ENCODE measurements around the gene SPNS2.

Gene SPNS2

DNA sequence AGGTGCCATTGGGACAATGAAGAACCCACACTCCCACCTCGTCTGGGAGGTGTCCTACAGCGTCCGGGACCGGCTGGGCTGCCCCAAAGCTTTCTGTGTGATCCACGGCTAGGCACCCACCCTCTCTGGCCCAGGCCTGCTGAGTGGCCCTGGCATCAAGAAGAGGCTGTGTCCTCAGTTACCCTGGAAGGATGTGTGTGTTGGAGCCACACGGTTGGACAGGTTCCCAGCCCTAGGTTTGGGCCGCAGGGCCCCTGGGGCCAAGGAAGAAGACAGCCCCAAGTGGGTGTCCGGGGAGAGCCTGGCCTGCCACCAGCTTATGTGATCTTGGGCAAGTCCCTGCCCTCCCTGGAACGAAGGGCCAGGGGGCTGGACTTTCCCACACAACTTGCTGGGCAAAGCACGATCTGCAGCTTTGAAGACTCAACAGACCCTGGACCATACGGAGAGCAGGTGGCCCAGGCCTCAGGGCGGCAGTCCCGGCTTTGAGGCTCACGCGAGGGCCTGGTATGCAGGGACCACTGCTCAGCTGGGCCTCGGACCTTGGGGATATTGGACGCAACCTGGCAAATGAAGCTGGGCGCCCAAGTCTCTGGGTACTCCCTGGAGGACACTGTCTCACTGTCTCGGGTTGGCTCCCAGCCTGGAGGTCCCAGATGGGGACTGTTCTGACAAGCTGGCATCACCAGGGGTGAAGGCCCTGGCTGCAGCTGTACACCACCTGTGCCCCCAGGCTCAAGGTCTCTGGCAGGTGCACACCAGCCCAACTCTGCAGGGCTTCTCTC is 39.0 kb downstream of the SPNS2 start:
- no peak for DNase-seq (ENCODE audit: low read depth)

DNA sequence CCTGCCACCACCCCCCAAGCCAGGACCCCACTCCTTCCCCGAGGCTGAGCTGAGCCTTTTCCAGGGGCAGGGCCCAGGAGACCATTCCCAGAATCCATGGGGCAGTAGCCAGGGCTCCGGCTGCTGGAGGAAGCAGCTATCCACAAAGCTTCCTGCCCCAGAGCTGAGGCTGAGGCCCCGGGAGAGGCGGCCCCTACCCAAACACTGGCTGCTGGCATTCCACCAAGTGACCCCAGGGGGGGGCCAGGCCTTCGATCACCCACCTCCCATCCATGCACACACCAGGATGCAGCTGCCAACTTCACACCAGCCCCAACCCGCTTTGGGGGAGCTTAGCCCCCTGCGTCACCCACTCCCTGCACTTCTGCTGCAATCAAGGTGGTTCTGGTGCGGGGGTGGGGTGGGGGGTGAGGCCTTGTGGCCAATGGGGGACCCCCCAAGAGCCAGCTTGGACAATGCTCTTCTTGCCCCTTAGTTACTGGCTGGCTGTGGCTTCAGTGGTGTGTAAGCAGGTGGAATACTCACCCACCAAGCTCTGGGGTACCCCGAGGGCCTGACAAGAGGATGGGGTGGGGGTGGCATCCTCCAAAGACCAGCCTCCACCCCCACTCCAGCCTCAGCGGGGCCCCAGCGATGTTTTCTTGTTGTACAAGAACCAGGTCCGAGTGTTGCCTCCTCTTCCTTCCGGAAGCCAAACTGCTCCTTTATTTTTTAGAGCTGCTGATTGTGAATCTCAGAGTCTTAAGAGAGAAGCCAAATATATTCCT is 39.7 kb downstream of the SPNS2 start:
- DNase-seq (ENCODE audit: low read depth) = no peak

DNA sequence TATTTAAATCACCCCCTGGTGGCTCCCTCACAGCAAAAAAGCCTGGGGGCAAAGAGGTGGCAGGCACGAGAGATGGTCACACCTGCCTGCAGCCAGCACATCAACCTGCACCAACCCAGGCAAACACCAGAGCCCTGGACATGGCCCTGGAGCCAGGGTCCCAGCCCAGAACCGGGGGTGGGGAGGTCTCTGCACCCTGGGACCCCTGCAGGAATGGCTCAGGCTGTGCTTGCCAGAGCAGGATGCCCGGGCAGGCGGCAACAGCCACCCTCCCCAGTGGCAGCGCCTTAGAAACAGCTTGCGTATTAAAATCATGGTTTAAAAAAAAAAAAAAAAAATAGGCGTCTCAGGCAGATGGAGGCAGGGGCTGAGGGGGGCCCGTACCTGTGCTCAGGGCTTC is 40.3 kb downstream of the SPNS2 start:
- no peak for DNase-seq (ENCODE audit: low read depth)

DNA sequence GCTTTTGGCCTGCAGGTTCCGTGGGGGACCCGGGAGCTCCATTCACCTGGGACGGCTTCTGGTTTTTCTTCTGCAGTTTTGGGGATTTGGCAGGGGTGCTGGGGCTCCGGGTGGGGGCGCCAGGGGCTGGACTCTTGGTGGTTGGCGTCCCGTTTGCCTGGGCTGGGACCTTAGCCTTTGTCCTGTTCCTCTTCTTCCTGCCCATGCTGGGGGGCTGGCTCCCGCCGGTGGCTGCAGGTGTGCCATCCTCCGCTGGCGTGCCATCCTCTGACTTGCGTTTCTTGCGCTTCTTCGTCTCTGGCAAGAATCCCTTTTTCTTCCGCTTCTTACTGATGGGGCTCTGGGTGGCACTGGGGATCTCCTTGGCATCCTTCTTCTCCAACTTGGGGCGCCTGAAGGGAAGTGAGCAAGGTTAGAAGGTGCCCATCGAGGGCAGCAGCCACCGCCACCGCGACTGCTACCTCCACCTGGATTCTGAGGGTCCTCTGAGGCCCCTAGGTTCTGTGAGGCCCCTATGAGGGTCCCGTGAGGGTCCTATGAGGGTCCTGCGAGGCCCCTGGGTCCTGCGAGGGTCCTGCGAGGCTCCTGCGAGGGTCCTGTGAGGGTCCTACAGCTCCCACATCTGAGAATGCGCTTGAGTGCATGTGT is 41.0 kb downstream of the SPNS2 start:
- DNase-seq (ENCODE audit: low read depth) = no peak

DNA sequence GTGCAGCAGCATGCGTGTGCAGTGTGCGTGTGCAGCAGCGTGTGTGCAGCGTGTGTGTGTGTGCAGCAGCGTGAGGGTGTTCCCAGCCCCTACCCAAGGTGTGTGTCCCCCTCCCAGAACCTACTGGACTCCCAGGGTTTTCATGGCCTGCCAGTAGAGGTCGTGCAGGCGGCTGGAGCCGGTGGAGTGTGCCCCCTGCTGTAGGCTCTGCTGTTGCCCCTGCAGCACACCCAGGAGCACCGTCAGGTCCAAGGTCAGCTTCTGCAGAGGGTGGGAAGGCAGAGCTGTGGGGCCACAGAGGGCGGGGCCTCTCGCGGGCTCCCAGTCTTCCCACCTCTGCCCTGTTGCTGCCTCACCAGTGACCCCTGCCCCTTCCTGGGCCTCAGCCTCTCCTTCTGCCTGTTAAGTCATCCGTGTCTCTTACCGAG is 41.6 kb downstream of the SPNS2 start:
- no peak for DNase-seq (ENCODE audit: low read depth)

DNA sequence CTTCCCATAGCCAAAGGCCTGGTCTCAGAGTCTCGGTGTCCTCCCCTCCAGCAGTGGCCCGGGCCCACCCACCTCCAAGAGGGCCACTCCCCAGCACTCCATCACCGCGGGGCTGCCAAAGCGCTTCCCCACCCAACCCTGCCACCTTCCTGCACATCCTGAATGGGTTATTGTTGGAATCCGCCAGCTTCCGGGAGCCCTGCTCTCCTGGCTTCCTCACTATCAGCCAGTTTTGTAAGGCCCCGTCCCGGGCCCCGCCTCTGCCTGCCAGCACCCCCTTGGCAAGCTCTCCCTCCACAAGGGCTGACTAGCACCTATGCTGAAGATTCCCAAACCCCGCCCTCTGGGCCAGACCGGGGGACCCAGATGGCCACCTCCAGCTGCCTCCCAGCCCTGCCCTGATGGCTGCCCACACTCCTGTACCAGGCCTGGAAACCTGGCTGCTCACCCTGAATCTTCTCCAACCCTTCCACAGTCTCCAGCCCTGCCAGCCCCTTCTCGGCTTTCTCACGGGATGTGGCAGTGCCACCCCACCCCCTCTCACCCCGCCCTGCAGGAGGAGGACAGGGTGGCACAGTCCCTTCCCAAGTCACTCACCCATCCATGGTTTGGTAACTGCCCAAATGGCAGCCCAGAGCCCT is 42.1 kb downstream of the SPNS2 start:
- no peak for DNase-seq (ENCODE audit: low read depth)

DNA sequence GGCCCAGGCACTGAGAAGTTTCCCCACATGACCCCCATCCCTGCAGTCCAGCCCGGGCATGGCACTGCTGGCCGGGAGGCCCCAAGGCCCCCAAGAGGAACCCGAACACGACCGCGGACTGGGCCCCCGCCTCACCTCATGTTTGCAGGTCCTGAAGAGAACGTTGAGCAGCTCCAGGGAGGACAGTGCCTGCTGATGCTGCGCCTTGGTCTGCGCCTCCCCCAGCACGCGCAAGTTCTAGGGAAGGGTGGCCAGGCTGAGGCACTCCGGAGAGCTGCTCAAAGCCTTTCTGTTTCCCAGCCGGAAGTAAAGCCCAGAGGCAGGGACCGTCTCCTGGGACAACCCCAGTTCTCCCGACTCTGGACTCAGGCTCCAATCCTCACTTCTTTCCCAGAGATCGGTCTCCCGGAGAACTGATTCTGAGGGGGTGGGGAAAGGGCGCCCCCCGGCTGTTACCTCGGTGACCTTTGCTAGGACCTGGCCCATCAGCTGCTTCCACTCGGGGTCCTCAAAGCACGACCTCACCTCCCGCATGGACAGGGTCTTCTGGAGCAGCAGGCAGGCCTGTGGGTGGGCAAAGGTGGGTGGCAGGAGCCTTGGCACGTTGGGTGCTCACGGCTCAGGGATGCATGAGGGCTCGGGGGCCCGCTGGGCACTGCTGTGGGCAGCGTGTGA is 42.8 kb downstream of the SPNS2 start:
- DNase-seq (ENCODE audit: low read depth) = no peak

DNA sequence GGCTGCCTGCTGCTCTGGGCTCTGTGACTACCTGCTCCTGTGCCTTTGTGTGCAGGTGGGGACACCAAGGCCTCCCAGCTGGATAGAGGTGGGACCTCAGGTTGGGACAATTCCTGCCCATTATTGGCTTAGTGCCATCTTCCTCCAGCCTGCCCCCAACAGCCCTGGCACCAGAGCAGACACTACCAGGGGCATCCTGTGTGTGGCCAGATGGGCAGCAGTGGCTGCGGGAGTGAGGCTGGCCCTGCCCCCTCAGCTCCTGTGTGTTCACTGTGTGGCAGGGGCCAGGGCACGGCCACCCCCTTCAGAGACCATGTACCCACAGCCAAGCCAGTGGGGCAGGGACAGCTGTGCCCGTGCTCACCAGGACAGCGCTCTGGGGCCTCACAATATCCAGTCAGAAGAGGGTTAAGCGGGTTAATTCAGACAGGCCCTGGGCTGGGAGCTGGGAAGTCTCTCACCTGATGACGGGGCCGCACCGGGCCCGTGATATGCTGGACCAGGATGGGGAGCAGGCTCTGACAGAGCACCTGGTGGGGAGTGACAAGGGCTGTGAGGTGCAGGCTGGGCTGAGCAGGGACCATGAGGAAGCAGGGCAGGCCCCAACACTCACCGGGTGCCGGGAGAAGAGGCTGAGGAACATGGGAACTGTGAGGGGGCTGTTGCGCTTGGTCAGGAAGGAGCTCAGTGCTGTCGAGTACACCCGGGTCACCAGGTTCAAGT is 43.5 kb downstream of the SPNS2 start:
- DNase-seq (ENCODE audit: low read depth) = no peak

DNA sequence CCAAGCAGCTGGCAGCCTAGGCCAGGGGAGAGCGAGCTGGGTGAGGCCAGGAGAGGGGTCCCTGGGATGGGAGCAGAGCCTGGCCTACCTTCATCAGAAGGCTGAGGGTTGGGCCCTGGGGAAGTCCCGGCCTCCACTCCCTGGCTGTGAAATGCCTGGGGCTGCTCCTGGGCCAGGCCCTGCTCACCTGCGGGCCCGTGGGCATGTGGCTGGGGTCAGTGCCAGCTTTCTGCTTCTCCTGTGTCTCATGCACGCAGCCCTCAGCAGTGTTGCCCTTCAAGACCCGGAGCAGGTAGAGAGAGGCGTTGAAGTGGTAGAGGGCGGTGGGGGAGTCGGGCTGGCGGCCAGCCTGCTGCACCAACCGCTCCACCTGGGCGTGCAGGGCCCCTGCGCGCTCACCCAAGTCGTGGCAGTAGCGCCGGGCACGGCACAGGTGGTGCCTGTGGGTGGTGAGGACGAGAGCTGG is 44.1 kb downstream of the SPNS2 start:
- DNase-seq (ENCODE audit: low read depth) = no peak

DNA sequence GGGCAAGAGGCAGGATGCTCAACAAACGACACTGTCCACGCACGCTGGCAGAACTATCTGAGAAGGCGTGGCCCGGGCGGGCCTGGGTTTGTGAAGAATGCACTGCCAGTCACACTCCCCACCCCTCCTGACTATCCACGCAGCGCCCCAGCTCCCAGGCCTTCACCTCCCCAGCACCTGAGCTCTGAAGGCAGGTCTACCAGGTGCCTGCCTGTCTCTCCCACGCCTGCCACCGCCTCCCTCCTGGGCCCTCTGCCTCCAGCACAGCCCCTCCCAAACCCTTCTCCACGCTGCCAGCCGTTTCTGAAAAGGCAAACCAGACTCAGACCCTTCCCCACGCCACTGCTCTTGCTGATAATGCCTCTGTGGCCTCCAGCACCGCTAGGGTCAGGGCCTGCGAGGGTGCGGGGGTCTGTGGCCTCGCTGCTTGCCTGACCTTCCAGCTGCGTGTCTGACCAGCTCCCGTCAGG is 44.9 kb downstream of the SPNS2 start:
- DNase-seq (ENCODE audit: low read depth) = no peak

DNA sequence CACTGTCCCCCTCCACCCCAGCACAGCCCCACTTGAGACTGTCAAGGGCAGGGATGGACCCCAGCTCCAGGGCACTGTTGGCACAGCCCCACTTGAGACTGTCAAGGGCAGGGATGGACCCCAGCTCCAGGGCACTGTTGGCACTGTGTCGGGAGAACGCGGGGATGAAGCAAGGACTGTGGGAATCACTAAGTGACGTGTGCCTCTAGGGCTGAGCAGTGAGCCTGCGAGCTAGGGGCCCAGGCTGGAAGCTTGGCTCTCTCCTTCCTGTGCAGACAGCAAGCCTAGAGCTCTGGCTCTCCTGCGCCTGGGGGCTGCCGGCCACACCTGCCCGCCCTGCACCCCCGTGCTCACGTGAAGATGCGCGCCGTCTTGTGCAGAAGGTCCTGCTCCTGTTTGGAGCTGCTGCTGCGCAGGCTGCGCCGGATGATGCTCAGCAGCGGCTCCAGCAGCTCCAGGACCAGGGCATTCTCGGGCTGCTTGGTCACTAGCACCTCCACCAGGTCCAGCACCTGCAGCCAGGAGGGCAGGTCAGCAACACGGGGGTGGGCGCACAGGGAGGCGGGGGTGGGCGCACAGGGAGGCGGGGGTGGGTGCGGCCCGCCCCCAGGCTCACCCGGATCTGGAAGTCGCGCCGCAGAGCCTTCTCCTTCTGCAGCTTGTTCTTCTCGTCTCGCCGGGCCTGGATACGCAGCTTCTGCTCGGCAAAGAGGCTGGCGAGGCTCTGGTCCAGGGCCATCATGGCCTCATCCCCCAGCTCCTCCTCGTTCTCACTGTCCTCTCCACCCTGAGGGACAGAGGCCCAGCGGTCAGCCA is 45.7 kb downstream of the SPNS2 start:
- no peak for DNase-seq (ENCODE audit: low read depth)

DNA sequence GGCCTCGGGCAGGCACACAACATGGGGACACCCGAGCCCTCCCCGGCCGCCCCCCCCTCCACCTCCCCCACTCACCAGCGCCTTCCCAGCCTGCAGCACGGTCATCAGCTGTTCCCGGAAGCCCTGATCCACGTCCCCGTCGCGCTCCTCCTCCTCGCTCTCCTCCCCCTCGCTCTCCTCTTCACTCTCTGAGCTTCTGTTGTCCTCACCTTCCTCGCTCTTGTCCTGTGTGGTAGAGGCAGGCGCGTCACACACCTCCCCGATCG is 46.2 kb downstream of the SPNS2 start:
- no peak for DNase-seq (ENCODE audit: low read depth)

DNA sequence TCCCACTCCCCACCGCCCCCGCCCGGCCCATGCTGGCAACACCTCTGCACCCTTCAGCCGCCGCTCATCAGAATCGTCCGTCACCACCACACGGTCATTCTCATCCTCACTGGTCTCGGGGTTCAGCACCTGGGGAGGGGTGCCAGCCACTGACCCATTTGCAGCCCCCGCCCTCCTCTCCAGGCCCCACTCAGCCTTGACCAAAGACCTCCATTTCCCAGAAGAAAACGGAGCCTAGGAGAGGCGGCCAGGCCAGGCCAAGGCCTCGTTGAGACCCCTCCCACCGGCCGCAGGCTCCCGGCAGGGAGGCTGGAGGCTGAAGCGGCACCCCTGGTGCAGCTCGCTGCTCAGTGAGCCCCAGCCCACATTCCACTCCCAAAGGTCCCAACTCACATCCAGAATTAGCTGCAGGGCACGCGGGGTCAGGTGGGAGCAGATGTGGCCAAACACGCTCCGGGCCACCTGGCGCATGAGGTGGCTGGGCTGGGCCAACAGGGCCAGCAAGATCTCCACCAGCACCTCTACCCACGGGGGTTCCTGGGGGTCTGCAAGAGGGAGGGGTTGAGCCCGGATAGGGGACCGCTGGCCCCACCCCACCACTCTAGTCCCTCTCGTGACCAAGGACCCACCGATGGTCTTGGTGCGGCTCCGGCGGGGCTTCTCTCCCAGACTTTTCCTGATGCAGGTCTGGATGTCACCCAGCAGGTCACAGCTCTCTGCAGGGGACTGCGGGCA is 46.7 kb downstream of the SPNS2 start:
- DNase-seq (ENCODE audit: low read depth) = no peak

DNA sequence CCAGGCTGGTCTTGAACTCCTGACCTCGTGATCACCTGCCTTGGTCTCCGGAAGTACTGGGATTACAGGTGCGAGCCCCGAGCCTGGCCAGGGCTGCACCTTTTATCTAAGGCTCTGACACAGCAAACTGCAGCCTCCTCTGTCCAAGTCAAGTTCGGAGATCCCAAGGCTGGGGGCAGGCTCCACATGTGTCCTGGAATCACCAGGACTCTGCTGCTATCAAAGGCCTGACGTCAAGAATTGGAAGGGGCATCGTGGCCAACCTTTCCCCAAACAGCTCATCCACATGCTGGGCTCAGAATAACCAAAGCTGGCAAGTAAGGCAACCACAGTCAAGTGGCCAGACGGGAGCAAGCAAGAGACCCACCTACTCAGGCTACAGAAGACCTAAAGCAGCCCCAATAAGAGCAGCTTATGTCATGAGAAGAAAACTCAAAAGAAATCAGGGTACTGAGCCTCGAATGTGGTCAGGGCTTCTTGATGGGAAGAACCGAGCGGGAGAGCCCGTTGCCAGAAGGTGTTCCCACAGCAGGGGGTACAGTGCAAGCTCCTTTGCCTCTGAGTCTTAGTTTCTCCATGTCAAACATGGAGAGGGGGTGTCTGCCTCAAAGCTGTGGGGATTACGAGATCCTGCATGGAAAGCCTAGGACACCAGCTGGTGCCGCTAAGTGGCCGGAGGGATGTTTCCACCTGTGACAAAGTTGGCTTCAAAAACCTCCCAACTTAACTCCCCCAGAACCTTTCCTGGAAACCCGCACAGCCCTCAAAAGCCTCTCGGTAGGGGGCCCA is 48.6 kb downstream of the SPNS2 start:
- DNase-seq (ENCODE audit: low read depth) = no peak

DNA sequence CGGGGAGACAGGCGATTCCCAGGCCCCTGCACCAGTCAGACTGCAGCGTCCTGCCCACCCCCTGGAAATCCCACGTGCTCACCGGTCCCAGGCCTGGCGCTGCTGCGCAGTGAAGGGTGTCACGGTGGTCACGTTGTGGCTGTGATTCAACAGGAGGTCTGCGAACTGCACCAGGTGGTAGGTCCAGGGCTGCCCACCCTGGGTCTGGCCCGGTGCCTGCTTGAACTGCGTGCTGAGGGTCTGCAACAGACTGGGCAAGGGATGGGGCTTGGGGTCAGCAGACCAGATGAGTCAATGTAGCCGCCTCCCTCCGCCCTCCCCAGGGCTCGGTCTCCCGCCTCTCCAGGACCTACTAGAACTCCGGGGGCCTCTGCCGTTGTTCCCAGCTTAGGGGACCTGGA is 49.4 kb downstream of the SPNS2 start:
- no peak for DNase-seq (ENCODE audit: low read depth)

DNA sequence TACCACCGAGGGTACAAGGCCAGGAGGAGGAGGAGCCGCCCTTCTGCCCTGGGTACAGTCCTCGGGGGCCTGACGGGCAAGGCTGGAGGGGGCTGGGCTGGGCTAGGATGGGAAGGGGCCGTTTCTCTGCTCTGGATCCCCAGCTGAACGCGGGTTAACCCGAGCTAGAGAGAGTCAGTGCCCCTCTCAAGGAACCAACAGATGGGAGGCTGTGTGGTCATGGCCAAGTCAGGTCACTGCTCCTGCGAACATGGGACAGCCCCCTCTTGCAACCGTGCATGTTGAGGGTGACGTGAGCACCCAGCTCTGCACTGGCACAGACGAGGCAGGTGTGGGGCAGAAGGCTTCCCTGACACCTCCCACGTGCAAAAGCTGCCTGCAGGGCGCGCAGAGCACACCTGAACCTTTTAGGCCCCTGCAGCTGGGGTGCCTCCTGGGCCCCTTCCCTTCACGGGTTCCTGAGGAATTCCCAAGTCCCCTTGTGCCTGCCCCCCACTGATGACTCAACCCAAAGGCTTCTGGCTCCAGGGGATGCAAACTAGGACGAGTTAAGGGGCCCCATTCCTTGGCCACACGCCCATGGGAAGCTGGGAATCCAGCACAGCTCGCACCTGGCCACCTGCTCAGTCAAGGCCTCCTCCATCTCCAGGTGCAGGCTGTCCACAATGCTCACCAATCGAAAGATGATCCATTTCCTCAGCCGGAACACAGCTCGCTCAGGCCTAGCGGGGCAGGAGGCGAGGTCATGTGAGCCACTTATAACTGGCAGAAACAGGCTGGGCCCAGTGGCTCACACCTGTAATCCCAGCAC is 50.2 kb downstream of the SPNS2 start:
- DNase-seq (ENCODE audit: low read depth) = no peak

DNA sequence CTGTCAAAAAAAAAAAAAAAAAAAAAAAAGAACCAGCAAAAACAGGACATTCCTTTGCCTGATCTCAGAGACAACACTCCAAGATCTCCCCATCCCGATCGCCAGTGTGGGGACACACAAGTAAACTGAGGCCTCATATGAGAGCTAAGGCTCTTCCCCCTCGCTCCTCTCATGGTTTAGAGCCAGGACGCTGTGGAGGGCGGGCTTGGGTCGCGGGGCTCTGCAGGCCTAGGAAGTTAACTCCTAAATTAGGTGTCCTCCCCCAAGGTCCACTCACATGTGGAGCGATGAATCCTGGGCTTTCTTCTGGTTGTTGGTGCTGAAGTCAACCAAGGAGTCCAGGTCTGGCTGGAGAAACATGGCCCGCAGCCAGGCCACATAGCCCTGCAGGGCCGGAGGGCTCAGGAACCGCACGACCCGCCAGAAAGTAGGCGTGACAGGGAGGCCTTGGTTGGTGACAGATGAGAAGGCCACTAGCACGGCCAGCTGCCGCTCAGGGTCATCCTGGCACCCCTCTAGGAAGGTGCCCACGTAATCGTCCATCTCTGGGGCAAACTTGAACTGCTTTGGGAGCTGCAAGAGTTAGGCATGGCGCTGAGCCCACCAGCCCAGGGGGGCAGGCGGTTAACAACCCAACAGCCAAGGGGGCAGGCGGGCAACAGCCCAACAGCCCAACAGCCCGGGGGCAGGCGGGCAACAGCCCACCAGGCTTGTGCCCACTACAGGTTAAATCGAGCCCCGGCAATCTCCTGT is 51.3 kb downstream of the SPNS2 start:
- no peak for DNase-seq (ENCODE audit: low read depth)
